Thyroid gland (tissue), 4 donors: Measurements from ENCODE around the gene MYO1A. TPM values are rescaled to one million over a fixed set of nuclear protein-coding genes. Genes with fewer than 3 reads are reported as not detected.

ENCODE experiments used
- DNase-seq, 2 donors: peaks; one replicate each; pipeline ENCODE4 v3.0.0-alpha.2; 2019
- H3K27ac ChIP-seq, 3 donors: fragments of 200-600 bp; sonication (generic); 1 replicate in 2 of 3; 2 replicates in 1 of 3; pipeline ENCODE4 v1.5.1; 2016 to 2019; ENCODE audit warnings: mild to moderate bottlenecking in 1 of 3, moderate library complexity in 1 of 3
- H3K27me3 ChIP-seq: fragments of 200-600 bp; sonication (generic); one replicate; pipeline ENCODE4 v1.5.1; 2019
- H3K36me3 ChIP-seq, 2 donors: fragments of 200-600 bp; sonication (generic); one replicate each; pipeline ENCODE4 v1.5.1; 2016 to 2019
- H3K4me1 ChIP-seq, 2 donors: fragments of 200-600 bp; sonication (generic); one replicate each; pipeline ENCODE4 v1.5.1; 2017 to 2019
- H3K4me3 ChIP-seq, 3 donors: fragments of 200-600 bp; sonication (generic); replicated peaks in 1 of 3; 1 replicate in 2 of 3; 2 replicates in 1 of 3; pipeline ENCODE4 v1.5.1; 2016; ENCODE audit warnings: mild to moderate bottlenecking in 1 of 3
- H3K9me3 ChIP-seq: fragments of 200-600 bp; sonication (generic); one replicate; pipeline ENCODE4 v1.5.1; 2017
- CTCF ChIP-seq, 6 experiments: fragments of 200-600 bp in 3 of 6; fragments of 450-650 bp in 3 of 6; sonication (generic) in 3 of 6; IDR thresholded peaks; one replicate each; pipeline ENCODE4 v1.5.1; 2016 to 2019; ENCODE audit warnings: antibody characterized with exemption in 6 of 6, mild to moderate bottlenecking in 2 of 6, inconsistent platforms in 1 of 6, moderate library complexity in 1 of 6
- POLR2A ChIP-seq, 2 donors: fragments of 450-650 bp; IDR thresholded peaks; one replicate each; pipeline ENCODE4 v1.6.1; 2017; ENCODE audit warnings: antibody characterized with exemption in 2 of 2, mild to moderate bottlenecking in 2 of 2, moderate library complexity in 1 of 2
- WGBS, 2 donors: methylation state at CpG; one replicate each; pipeline ENCODE4 v1.1.5; 2017; 5-methylcytosine and 5-hydroxymethylcytosine counted together
- intact Hi-C: fragments of 100-400 bp; cut with DNase I; formaldehyde crosslinking; loops from one replicate; pipeline ENCODE4 v1.15.1; 2023
- total RNA-seq, 4 donors: library from RNA; depleted of rRNA; stranded (reverse); fragments of >200 nt; gene quantifications; one replicate each; pipeline ENCODE4 v1.2.3, GENCODE V29; 2016

The MYO1A gene
- total RNA-seq, 4 donors from 2014 or later, result not detected

- Histone ChIP-seq H3K4me3 (no peak overlapping the region), H3K27me3 (no peaks in the 10 kb centered on the region), H3K27ac (no peak overlapping the region), H3K4me1 (no peaks in the 10 kb centered on the region), H3K9me3 (no peaks in the 10 kb centered on the region), H3K36me3 (no peaks in the 10 kb centered on the region)
- 100% methylated on average over 2 of the region's 2 CpGs for WGBS, 2 donors
- TF ChIP-seq CTCF (IDR thresholded peaks at IDR 0.05) (no peak), POLR2A (IDR thresholded peaks at IDR 0.05) (no peak)
- DNase-seq, result no peak
- intact Hi-C loops, result no loop called here
Observed at GRCh38 chr12:57042695-57043094, 7.2 kb downstream of the MYO1A start.

GRCh38 chr12:57040750-57041149 lies 9.2 kb downstream of the MYO1A start:
- no peak for DNase-seq
- Histone ChIP-seq H3K4me1 (no peaks in the 10 kb centered on the region), H3K27ac (no peak overlapping the region), H3K4me3 (no peak overlapping the region), H3K9me3 (no peaks in the 10 kb centered on the region), H3K27me3 (no peaks in the 10 kb centered on the region), H3K36me3 (no peaks in the 10 kb centered on the region)
- TF ChIP-seq POLR2A (IDR thresholded peaks at IDR 0.05), result no peak
- TF ChIP-seq CTCF (IDR thresholded peaks at IDR 0.05), result no peak
- WGBS, 2 donors, result 65 to 71% methylated on average over 2 of the region's 2 CpGs
- intact Hi-C loops, result no loop called here

GRCh38 chr12:57040211-57040610 lies 9.7 kb downstream of the MYO1A start:
- 90 to 93% methylated on average over 4 of the region's 4 CpGs for WGBS, 2 donors
- no peak overlapping the region for H3K27ac ChIP-seq
- no peaks in the 10 kb centered on the region for H3K9me3 ChIP-seq
- H3K4me1 ChIP-seq, result no peaks in the 10 kb centered on the region
- H3K27me3 ChIP-seq, result no peaks in the 10 kb centered on the region
- intact Hi-C loops, result no loop called here
- DNase-seq, result no peak
- no peaks in the 10 kb centered on the region for H3K36me3 ChIP-seq
- no peak overlapping the region for H3K4me3 ChIP-seq
- no peak for TF ChIP-seq POLR2A (IDR thresholded peaks at IDR 0.05)
- TF ChIP-seq CTCF (IDR thresholded peaks at IDR 0.05), result no peak

DNA sequence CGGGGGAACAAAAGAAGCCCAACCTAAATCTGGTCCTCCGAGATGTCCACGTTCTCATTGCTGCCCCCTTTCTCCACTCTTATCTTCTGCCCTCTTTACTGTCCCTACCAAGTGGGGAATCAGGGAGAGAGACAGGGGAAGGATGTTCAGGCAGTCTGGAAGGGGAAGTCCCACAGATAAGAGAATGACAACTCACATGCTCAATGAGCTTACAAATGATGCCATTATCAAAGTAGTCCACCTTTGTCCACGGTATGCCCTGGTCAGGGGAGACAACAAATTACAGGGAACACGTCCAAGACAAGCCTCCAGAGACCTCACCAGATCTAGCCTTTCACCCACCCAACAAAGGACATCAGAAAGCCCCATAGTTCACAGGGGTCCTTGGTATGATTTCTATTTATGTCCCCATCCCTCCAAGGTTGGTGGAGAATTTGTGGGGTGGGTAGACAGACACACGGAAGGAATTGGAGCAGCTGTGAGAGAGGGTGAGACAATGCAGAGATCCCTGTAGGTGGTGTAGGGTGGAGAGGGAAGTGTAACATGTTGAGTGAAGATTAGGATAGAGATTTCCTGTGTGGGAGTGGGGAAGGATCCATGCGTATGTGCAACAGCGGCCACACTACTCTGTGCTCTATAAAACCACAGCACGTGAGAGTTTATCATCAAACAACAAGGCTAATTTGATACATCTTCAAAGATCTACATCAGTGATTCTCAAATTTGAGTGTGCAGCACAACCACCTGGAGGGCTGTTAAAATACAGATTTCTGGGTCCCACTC lies 10.7 kb downstream of the MYO1A start:
- Histone ChIP-seq H3K9me3 (no peaks in the 10 kb centered on the region), H3K27me3 (no peaks in the 10 kb centered on the region), H3K36me3 (no peaks in the 10 kb centered on the region), H3K27ac (no peak overlapping the region), H3K4me1 (no peaks in the 10 kb centered on the region), H3K4me3 (no peak overlapping the region)
- intact Hi-C loops, result no loop called here
- no peak for DNase-seq
- TF ChIP-seq POLR2A (IDR thresholded peaks at IDR 0.05), result no peak
- no peak for TF ChIP-seq CTCF (IDR thresholded peaks at IDR 0.05)
- 86 to 88% methylated on average over 9 of the region's 9 CpGs for WGBS, 2 donors

DNA sequence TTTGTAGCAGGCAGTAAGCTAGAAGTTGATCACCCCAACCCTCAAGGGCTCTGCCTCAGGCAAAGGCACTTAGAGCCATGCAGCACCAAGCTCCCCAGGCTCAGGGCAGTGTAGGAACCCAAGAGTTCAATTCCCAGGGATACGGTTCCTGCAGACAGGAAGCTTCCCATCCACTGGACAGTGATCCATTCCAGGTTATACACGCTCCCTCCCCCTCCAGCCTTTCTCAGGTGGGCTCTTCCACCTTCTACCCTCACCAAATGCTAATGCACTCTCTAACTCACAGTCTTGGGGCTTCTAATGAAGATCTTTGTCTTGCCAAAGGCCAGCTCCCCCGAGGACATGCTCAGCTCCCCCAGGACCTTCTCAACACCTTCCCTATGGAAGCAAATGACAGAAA lies 12.7 kb downstream of the MYO1A start:
- no peak for DNase-seq
- H3K27me3 ChIP-seq, result no peaks in the 10 kb centered on the region
- TF ChIP-seq POLR2A (IDR thresholded peaks at IDR 0.05) (no peak), CTCF (IDR thresholded peaks at IDR 0.05) (no peak)
- no peaks in the 10 kb centered on the region for H3K36me3 ChIP-seq
- H3K27ac ChIP-seq, result no peak overlapping the region
- H3K9me3 ChIP-seq, result no peaks in the 10 kb centered on the region
- no peak overlapping the region for H3K4me3 ChIP-seq
- H3K4me1 ChIP-seq, result no peaks in the 10 kb centered on the region
- intact Hi-C loops, result no loop called here
- WGBS, 2 donors, result 50 to 61% methylated on average over 3 of the region's 3 CpGs
